ENCODE measurements around the gene STK32C. TPM values are rescaled to one million over a fixed set of nuclear protein-coding genes. Genes with fewer than 3 reads are reported as not detected.

The STK32C gene
- total and polyA plus RNA-seq, 8 donors: 9.9 to 18.2 (median 11.6) TPM

DNA sequence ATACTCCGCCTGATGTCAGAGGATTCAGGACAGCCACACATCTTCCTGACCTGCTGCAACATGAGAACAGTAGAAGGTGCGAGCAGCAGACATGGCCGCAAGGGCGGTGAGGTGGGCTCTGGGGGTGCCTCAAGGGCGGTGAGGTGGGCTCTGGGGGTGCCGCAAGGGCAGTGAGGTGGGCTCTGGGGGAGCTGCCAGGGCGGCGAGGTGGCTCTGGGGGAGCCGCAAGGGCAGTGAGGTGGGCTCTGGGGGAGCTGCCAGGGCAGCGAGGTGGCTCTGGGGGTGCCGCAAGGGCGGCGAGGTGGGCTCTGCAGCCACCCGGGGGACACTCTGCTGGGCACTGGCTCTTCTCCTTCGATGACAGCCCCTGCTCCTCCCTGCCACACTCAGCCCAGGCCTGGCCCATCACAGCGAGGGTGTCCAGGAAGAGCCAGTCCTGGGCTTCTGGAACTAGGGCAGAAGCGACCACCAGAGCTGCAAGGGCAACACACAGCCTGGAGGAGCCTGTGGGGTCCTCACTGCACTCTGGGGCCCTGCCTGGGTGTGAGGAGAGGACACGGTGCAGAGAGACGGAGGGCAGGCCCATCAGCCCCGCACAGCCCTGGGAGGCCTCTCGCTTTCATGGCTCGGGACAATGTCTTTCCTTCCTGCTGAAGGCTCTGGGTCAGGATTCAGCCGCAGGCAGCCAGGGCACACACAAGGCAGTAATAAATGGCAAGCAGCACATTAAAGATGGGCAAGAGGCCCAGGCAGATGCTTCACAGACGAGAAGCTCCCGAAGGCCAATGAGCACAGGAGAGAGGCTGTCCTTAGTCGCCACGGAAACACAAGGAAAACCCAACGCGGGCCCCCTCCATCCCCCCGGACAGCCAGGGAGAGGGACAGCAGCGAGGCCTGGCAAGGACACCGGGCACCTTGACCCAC, 42.5 kb downstream of the STK32C start:
- Histone ChIP-seq H3K36me3 (no peaks in the 10 kb centered on the region), H3K27ac (no peak overlapping the region), H3K4me1 (peaks cover 0 to 7% of the 10 kb centered on the region in 2 donors), H3K4me3 (no peak overlapping the region), H3K27me3 (no peaks in the 10 kb centered on the region), H3K9me3 (no peaks in the 10 kb centered on the region)
- ATAC-seq (no peak), DNase-seq (peak in 1 of 4 donors; percentile 70)
- intact Hi-C loops (cut with DNase I): no loop called here
- TF ChIP-seq, protein P1, sequence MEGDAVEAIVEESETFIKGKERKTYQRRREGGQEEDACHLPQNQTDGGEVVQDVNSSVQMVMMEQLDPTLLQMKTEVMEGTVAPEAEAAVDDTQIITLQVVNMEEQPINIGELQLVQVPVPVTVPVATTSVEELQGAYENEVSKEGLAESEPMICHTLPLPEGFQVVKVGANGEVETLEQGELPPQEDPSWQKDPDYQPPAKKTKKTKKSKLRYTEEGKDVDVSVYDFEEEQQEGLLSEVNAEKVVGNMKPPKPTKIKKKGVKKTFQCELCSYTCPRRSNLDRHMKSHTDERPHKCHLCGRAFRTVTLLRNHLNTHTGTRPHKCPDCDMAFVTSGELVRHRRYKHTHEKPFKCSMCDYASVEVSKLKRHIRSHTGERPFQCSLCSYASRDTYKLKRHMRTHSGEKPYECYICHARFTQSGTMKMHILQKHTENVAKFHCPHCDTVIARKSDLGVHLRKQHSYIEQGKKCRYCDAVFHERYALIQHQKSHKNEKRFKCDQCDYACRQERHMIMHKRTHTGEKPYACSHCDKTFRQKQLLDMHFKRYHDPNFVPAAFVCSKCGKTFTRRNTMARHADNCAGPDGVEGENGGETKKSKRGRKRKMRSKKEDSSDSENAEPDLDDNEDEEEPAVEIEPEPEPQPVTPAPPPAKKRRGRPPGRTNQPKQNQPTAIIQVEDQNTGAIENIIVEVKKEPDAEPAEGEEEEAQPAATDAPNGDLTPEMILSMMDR (IDR thresholded peaks at IDR 0.05): no peak

DNA sequence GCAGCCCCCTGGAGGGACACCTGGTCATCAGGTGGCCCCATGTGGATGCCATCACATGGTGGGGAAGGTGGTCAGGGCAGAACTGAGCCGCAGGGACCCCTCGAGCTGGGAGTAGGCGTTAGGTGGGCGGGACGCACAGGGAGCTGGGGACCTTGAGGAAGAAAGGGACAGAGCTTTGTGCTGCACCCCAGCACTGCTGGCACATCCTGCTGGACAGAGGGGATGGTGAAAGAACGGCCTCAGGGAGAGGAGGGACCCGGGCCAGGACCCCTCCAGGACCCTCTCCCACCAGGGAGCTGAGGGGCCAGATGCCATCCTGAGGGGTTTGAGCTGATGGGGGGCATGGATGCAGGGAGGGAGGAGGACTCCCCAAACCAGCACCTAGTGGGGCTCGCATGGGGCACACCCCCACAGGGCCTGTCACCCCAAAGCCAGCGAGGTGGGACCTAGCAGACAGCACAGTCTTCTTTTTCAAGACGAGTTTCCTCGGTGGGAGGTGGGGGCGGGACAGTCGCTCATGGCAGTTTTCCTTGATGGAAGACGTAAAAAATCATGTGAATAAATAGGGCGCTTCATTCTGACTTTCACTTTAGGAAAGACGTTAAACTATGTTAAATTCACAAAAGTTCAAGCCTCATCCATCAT, 43.3 kb downstream of the STK32C start:
- Histone ChIP-seq H3K4me1 (peaks cover 0 to 7% of the 10 kb centered on the region in 2 donors), H3K27me3 (no peaks in the 10 kb centered on the region), H3K4me3 (no peak overlapping the region), H3K36me3 (no peaks in the 10 kb centered on the region), H3K27ac (no peak overlapping the region), H3K9me3 (no peaks in the 10 kb centered on the region)
- TF ChIP-seq, protein P1 (IDR thresholded peaks at IDR 0.05): no peak
- intact Hi-C loops (cut with DNase I): no loop called here
- ATAC-seq (no peak), DNase-seq (peak in 1 of 4 donors; percentile 25)

DNA sequence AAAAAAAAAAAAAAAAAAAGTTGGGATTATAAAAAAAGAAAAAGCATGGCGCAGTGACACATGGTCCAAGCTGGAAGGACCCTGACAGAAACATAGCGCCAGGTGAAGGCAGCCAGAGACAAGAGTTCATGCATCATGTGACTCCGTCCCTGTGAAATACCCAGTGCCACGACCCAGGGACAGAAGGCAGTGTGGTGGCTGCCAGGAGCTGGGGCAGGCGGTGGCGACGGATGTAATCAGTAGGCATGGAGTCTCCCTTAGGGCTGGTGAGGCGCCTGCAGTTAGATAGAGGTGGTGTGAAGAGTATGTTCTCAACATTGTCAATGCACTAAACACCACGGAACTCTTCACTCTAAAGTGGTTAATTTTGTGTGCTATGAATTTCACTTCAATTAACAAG, 43.9 kb downstream of the STK32C start:
- DNase-seq (peak in 1 of 4 donors; percentile 37), ATAC-seq (no peak)
- no peaks in the 10 kb centered on the region for H3K9me3 ChIP-seq
- intact Hi-C loops (cut with DNase I): no loop called here
- H3K36me3 ChIP-seq: no peaks in the 10 kb centered on the region
- H3K27me3 ChIP-seq: no peaks in the 10 kb centered on the region
- no peak overlapping the region for H3K27ac ChIP-seq
- H3K4me1 ChIP-seq: peaks cover 0 to 7% of the 10 kb centered on the region in 2 donors
- no peak overlapping the region for H3K4me3 ChIP-seq
- TF ChIP-seq, protein P1 (IDR thresholded peaks at IDR 0.05): no peak

DNA sequence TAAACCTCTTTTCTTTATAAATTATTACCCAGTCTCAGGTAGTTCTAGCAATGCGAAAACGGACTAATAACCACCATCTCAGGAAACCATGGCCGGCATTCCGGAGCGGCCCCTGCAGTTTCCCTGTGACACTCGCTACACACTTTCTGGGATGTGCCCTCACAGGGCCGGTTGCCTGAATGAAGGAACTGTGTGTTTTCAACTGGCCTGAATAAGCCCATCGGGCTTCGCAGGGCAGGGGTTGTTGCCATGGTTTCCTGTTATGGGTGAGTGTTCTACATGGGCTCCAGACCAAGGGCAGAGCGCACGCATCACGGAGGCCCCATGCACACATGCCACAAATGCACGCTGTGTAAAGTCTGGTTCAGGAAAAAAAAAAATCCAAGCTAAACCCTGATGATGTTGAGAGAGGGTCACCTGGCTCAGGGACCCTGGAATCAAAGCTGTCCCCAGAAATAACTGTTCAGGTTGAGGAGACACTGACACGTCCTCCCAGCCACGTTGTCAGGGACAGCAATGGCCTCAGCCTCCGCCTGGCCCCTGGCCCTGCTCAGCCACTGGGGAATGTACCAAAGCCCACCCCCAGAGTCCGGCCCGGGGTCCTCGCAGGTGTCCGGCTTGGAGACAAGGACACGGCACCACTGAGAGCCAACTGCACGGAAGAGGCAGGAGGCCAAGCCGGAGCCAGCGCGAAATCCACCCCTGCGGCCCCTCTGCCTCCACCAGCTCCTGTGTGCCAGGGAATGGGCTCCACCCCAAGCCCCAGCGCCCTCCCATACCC, 47.9 kb downstream of the STK32C start:
- H3K4me3 ChIP-seq: no peak overlapping the region
- DNase-seq (no peak), ATAC-seq (no peak)
- no peak overlapping the region for H3K27ac ChIP-seq
- no peaks in the 10 kb centered on the region for H3K36me3 ChIP-seq
- H3K9me3 ChIP-seq: no peaks in the 10 kb centered on the region
- TF ChIP-seq, protein P1 (IDR thresholded peaks at IDR 0.05): no peak
- H3K27me3 ChIP-seq: no peaks in the 10 kb centered on the region
- H3K4me1 ChIP-seq: peaks cover 0 to 18% of the 10 kb centered on the region in 2 donors
- intact Hi-C loops (cut with DNase I): no loop called here

All from left lung (tissue), 10 donors.